ENCODE measurements around the gene CLPTM1L.
"Not testable (repeated sequence)": the region's sequence is repeated elsewhere in the genome, so short reads cannot be mapped to it uniquely, and the experiment has no call there.

The CLPTM1L gene

GRCh38 chr5:1331861-1332405 lies 13.0 kb downstream of the CLPTM1L start:
- TF ChIP-seq CTCF (conservative IDR thresholded peaks at IDR 0.05; ENCODE audit: low read depth, low read length), result no peak
- no peak overlapping the region for H3K4me2 ChIP-seq
- H4K20me1 ChIP-seq (ENCODE audit: insufficient read depth), result no peaks in the 10 kb centered on the region
- H3K36me3 ChIP-seq (ENCODE audit: insufficient read depth), result peaks cover 30% of the 10 kb centered on the region; the same call in 1 of the 2 replicates
- H3K27ac ChIP-seq, result no peak overlapping the region; the same call in 1 of the 2 replicates
- H3K79me2 ChIP-seq (ENCODE audit: insufficient read depth, low read depth), result peaks cover 63% of the 10 kb centered on the region
- H2AFZ ChIP-seq (ENCODE audit: low read depth), result no peak overlapping the region
- H3K4me3 ChIP-seq (IDR thresholded peaks at IDR 0.05; ENCODE audit: insufficient read depth, low read depth, low read length), result no peak overlapping the region
- peaks cover 11% of the 10 kb centered on the region for H3K4me1 ChIP-seq (ENCODE audit: low read depth, poor library complexity, severe bottlenecking)
- no peak overlapping the region for H3K9ac ChIP-seq
- H3K27me3 ChIP-seq (ENCODE audit: insufficient read depth, low read depth), result no peaks in the 10 kb centered on the region

- Histone ChIP-seq H3K36me3 (ENCODE audit: insufficient read depth) (peaks cover 27% of the 10 kb centered on the region; the same call in 1 of the 2 replicates), H3K79me2 (ENCODE audit: insufficient read depth, low read depth) (peaks cover 59% of the 10 kb centered on the region)
- TF ChIP-seq CTCF (conservative IDR thresholded peaks at IDR 0.05; ENCODE audit: low read depth, low read length), result no peak
These were observed 13.8 kb downstream of the CLPTM1L start for GRCh38 chr5:1330847-1331831.

GRCh38 chr5:1330146-1330846 lies 14.6 kb downstream of the CLPTM1L start:
- H2AFZ ChIP-seq (ENCODE audit: low read depth), result no peak overlapping the region
- no peaks in the 10 kb centered on the region for H4K20me1 ChIP-seq (ENCODE audit: insufficient read depth)
- TF ChIP-seq CTCF (conservative IDR thresholded peaks at IDR 0.05; ENCODE audit: low read depth, low read length), result no peak
- H3K27me3 ChIP-seq (ENCODE audit: insufficient read depth, low read depth), result no peaks in the 10 kb centered on the region
- H3K79me2 ChIP-seq (ENCODE audit: insufficient read depth, low read depth), result peaks cover 51% of the 10 kb centered on the region
- H3K4me3 ChIP-seq (IDR thresholded peaks at IDR 0.05; ENCODE audit: insufficient read depth, low read depth, low read length), result no peak overlapping the region
- H3K9ac ChIP-seq, result no peak overlapping the region
- H3K4me1 ChIP-seq (ENCODE audit: low read depth, poor library complexity, severe bottlenecking), result peaks cover 7% of the 10 kb centered on the region
- H3K4me2 ChIP-seq, result no peak overlapping the region
- peaks cover 27% of the 10 kb centered on the region; the same call in 1 of the 2 replicates for H3K36me3 ChIP-seq (ENCODE audit: insufficient read depth)
- no peak overlapping the region for H3K27ac ChIP-seq

More at GRCh38 chr5:1330847-1331831, 13.8 kb downstream of the CLPTM1L start:
- Histone ChIP-seq H2AFZ (ENCODE audit: low read depth) (no peak overlapping the region), H4K20me1 (ENCODE audit: insufficient read depth) (no peaks in the 10 kb centered on the region), H3K27me3 (ENCODE audit: insufficient read depth, low read depth) (no peaks in the 10 kb centered on the region), H3K4me2 (no peak overlapping the region), H3K4me1 (ENCODE audit: low read depth, poor library complexity, severe bottlenecking) (peaks cover 8% of the 10 kb centered on the region), H3K9ac (no peak overlapping the region), H3K27ac (no peak overlapping the region), H3K4me3 (IDR thresholded peaks at IDR 0.05; ENCODE audit: insufficient read depth, low read depth, low read length) (no peak overlapping the region)

GRCh38 chr5:1329111-1329579 lies 15.8 kb downstream of the CLPTM1L start:
- Histone ChIP-seq H3K9ac (no peak overlapping the region), H2AFZ (ENCODE audit: low read depth) (no peak overlapping the region), H3K4me2 (no peak overlapping the region), H3K79me2 (ENCODE audit: insufficient read depth, low read depth) (peaks cover 43% of the 10 kb centered on the region), H3K36me3 (ENCODE audit: insufficient read depth) (peaks cover 25% of the 10 kb centered on the region; the same call in 1 of the 2 replicates), H4K20me1 (ENCODE audit: insufficient read depth) (no peaks in the 10 kb centered on the region), H3K27ac (no peak overlapping the region; the same call in 1 of the 2 replicates), H3K4me3 (IDR thresholded peaks at IDR 0.05; ENCODE audit: insufficient read depth, low read depth, low read length) (no peak overlapping the region), H3K27me3 (ENCODE audit: insufficient read depth, low read depth) (no peaks in the 10 kb centered on the region), H3K4me1 (ENCODE audit: low read depth, poor library complexity, severe bottlenecking) (peaks cover 7% of the 10 kb centered on the region)
- TF ChIP-seq CTCF (conservative IDR thresholded peaks at IDR 0.05; ENCODE audit: low read depth, low read length), result no peak

GRCh38 chr5:1328237-1329110 lies 16.4 kb downstream of the CLPTM1L start:
- Histone ChIP-seq H3K79me2 (ENCODE audit: insufficient read depth, low read depth) (peaks cover 43% of the 10 kb centered on the region), H3K36me3 (ENCODE audit: insufficient read depth) (peaks cover 26% of the 10 kb centered on the region; the same call in 1 of the 2 replicates), H3K4me1 (ENCODE audit: low read depth, poor library complexity, severe bottlenecking) (peaks cover 14% of the 10 kb centered on the region)
- H3K27me3 ChIP-seq (ENCODE audit: insufficient read depth, low read depth); H2AFZ ChIP-seq (ENCODE audit: low read depth); H3K9ac ChIP-seq; H3K4me3 ChIP-seq (IDR thresholded peaks at IDR 0.05; ENCODE audit: insufficient read depth, low read depth, low read length); H3K27ac ChIP-seq; H4K20me1 ChIP-seq (ENCODE audit: insufficient read depth); H3K4me2 ChIP-seq: not testable (repeated sequence)
